ENCODE results near the gene ABLIM2.

ABLIM2 gene

DNA sequence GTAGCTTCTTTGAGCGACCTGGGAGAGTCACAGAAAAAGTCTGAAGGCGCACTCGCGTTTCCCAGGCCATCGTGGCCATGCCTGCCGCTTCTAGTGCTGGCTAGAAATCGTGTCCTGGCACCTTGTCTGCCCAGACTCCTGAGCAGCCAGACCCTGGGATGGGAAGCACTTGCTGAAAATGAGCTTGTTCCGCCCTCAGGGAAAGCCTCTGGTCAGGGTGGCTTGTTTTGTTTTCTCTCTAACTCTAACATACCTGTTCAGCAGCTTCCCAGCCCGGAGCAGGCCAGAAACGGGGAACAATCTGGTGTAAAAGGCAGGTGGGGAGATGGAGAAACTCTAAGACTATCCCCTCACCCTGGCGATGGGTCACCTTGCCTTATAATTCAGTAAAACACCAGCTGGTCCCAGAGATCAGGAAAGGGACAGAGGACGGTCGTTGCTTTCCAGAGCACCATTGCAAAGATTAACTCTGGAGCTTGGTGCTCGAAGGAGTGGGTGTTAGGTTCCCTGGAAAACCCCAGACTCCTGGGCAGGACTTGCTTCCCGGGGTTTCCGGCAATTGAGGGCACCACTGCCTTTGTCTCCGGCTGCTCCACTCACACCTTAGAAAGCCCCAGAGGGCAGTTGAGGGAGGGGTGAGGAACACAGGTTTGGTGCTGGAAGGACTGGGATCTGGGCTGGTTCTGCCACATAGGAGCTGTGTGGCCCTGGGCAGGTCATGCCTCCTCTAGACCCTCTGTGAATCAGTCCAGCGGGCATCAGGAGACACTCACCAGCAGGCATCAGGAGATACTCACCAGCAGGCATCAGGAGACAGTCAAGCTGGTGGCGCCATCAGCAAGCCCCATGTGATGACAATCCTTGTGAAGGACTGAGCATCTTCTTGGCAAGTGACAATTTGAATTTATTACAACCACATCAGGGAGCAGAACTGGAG is 36.0 kb upstream of the ABLIM2 start:
- DNase-seq (ENCODE audit: low read depth in 1 of 2, low spot score in 1 of 2): no peak

DNA sequence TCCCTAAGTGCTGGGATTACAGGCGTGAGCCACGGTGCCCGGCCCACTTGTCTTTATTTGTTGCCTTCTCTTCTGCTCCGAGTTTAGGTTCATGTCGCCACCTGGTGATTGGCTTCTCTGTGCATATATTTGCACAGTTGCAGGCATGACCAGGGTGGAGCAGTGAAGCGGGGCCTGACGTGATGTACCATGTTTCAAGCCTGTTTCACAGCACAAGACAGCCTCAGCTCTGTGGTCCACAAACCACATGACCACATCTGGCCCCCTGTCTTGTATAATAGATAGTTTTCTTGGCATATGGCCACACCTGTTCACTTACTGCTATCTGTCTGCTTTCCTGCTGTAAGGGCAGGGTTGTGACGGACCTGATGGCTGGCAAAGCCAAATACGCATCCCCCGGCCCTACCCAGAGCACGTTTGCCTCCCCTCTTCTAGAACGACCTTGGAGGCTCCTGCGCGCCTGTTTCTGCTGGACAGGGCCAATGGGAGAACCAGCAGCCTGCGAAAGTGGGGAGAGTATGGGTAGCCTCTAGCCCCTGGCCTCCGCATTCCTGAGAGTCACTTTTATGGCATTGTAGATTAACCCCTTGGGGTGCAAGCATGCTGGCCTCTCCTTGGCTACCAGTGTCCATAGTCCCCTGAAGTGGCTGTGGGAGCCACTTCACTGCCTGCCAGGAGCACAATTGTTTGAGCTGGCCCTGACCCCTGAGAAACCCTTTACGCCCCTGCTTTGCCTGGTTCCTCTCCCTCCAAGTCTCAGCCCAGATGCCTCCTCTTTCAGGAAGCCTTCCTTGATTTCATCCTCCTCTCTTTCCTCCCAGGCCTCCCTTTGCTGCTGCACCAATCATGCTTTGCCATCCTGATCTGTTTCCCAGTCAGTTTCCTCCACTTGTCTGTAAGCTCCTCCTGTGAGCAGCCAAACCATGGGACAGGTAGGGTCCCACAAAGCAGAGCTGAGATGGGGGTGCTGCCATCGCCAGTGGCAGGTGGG is 34.4 kb upstream of the ABLIM2 start:
- no peak for DNase-seq (ENCODE audit: low read depth in 1 of 2, low spot score in 1 of 2)

DNA sequence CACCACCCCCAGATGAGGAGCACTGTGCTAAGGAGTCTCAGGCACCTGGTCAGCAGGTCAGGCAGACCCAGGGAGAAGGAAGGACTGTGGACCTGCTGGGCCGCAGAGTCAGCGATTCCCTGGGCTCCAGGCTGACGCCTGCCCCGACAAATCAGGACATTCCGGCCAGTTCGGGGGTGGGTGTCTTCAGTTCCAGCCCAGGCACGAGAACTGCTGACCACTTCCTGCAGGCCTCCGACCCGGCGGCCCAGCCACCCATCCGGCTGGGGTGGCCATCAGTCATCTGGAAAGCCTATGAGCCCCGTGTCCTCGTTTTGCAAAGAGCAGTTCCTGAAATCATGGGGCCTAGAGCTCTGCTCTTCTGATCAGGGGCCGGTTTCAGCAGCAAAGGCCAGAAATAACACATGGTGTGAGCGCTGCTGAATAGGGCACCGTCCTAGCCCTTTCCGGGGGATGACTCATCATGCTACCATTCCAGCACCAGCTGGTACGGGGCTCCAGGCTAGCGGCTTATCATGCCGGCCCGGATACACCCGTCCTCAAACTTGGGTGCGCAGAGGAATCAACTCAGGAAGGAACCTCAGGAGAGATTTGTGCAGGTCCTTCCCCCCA is 32.6 kb upstream of the ABLIM2 start:
- DNase-seq (ENCODE audit: low read depth in 1 of 2, low spot score in 1 of 2): no peak

DNA sequence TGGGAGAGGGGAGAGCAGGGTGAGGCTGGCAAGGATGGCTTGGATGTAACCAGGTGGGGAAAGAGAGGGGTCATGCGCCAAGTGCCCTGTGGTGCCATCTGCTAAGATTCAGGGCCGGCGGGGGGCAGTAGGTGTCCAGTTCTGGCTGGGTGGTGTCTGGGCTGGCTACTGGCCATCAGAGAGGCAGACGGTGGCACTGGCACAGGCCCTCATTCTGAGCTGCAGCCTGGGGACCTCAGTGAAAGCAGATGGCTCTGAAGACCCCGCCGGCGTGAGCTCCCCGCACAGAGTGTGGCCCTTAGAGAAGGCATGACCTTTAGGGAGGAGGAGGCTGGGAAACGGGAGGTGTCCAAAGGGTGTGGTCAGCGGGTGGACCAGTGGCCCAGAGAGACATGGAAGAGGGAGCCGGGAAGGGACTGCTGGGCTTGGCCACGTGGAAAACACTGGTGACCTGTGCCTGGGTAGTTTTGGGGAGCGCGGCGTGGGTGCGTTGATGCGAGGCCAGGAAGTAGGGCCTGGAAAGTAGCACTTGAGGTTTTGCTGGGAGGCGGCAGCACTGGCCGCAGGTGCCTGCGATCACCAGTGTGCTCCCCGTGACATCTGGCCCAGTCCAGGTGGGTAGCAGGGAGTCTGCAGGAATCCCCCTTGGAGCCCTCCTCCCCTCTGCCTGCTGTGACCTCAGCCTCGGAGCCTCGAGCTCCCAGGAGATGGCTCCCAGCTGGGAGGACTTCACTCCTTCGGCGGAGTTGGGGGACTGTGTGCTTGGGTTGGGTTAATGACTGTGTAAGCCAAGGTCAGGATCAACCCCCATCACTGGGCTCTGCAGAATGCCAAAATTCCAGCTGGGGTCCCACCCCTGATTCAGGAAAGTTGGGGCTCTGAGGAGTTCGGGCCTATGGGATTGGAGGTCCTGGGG is 31.2 kb upstream of the ABLIM2 start:
- DNase-seq (ENCODE audit: low read depth in 1 of 2, low spot score in 1 of 2): no peak

DNA sequence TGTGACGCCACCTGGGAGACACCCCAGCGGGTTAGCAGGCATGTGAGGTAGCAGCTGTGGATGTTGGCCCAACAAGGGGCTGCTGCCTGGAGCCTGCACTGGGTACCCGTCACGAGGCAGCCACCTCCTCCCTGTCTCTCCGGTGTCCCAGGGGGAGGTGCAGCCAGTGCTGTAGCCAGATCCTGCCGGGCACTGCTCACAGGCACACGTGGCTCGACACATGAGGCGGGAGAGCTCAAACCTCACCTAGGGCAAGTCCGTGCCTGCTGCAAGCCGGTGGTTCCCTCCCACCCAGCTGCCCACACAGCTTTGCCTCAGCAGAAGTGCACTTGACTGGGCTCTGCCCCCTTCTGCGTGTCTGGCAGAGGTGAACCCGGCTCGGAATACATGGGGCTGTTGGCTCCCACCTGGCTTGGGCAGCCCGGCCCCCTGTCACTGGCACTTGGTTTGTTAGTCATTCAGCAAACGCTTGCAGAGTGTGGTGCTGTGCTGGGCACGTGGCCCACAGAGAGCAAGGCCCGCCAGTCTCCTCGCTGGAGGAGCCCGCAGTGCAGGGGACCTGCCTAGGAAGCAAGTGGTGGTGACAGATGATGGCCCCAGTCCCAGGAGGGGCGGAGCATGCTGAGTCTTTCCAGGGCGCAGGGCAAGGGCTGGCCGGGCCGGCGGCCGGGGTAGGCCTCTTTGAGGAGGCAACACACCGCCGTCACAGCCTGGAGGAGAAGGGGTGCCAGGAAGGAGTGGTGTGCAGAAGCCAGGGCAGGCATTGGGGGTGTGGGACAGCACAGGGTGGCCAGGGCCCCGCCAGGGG is 30.3 kb upstream of the ABLIM2 start:
- DNase-seq (ENCODE audit: low read depth in 1 of 2, low spot score in 1 of 2): no peak

DNA sequence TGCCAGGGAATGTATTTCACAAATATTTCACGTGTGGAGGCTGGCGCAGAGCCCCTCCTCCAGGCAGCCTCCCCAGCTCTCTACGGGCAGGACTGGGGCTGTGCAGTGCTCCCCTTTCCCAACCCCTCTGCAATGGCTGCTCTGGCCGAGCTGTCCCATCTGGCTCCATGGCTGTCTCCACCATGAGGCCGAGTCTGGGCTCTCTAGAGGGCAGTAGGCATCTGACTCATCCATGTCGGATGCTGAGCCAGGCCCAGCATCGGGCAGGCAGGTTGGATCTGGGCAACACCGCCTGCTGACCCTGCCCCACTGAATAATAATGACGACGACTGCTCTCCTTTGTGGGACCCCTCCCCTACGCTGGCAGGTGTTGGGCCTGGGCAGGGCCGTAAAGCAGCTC is 29.5 kb upstream of the ABLIM2 start:
- DNase-seq (ENCODE audit: low read depth in 1 of 2, low spot score in 1 of 2): no peak

DNA sequence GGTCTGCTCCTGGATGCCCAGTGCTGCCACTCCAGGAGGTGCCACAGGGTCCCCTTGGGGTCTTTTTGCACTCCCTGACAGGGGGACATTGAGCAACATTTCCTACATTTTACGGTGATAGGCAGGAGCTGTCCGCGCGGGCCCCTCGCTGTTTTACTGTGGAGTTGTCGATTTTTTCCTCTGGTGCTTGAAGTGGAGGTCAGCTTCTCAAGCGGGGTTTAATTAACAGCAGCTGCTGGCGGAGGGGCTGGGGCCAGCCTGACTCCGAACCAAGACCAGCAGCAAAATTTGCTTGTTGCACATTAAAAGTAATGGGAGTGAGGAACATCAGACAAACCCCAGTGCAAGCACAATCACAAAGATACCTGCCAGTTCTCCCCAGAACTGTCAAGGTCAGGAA is 27.3 kb upstream of the ABLIM2 start:
- DNase-seq (ENCODE audit: low read depth in 1 of 2, low spot score in 1 of 2): no peak

DNA sequence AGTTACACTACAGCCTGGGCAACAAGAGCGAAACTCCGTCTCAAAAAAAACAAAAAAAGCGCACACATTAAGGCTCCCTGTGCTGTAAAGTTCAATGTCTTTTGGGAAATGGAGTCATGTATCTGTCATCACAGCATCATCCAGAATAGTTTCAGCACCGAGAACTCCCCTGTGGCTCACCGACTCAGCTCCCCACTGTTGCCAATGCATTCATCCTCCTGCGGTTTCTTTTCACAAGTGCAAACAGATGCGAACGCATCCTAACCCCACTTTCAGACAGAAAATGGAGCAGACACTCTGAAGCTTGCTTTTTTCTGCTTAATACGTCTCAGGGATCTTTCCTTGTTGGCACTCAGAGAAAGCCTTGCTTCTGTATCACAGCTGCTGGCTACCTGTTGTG is 26.7 kb upstream of the ABLIM2 start:
- no peak for DNase-seq (ENCODE audit: low read depth in 1 of 2, low spot score in 1 of 2)

DNA sequence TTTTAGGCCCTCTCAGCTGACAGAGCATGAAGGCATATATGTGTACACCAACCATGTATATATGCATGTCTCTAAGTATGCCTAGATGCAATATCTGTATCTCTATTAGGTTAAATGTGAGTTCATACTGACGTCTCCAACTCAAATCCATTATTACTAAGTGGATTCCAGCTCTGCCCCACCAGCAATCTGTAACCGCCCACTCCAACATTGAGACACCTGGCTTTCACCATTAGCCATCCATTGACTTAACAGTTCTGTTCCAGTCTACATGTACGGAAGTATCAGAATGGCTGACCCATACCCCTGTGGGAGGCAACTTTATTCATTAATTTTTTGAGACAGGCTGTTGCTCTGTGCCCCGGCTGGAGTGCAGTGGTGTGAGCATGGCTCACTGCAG is 25.4 kb upstream of the ABLIM2 start:
- no peak for DNase-seq (ENCODE audit: low read depth in 1 of 2, low spot score in 1 of 2)

DNA sequence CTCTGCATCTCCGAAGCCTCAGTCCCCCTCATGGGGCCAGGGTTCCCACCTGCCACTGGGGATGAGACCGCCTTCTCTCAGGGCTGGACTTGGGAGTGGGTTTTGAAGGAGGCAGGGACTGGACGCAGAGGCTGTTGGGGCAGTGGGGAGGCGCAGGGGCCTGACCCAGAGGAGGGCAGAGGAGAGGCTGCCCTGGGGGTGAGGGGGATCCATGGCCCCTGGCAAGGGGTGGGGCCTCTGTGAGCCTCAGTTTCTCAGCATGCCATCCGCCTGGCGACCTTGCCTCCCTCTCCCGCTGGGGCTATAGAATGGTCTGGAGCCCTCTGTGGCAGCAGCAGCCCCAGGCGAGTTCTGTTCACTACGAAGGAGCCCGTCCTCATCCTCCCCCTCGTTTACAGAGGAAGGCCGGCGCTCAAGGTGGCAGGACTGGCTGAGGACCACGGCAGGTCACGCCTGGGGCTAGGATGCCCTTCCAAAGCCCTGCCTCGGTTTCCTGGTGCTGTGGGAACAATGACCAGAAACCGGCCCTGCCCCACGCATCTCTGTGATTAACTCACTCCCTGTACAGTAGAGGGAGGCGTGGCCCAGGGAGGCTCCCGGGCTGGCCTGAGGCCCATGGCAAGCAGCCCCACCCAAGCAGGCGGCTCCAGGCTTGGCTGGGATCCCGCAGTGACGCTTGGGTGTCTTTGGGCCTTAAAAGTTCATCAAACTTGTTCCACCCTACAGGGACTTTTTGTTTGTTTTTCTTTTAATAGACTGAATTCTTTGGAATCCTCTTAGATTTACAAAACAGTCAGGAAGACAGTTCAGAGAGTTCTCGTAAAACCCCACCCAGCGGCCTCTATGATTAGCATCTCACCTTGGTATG is 24.5 kb upstream of the ABLIM2 start:
- no peak for DNase-seq (ENCODE audit: low read depth in 1 of 2, low spot score in 1 of 2)

DNA sequence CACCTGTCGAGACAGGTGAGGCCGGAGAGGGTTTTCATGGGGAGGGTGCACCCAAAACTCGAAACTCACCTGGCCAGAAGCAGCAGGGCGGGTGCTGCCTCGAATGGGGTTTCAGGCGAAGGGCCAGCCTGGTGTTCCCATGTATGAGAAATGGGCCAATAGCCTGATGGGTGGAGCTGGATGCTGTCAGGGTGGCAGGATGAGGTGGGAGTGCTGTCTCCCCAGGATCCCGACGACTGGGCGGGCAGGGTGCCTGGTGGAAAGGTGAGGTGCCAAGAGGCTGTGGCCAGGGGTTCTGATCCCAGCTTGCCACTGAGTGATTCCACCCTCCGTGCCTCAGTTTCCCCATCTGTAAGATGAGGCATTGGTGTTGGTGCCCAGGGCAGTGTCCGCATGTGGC is 23.7 kb upstream of the ABLIM2 start:
- DNase-seq (ENCODE audit: low read depth in 1 of 2, low spot score in 1 of 2): no peak

DNA sequence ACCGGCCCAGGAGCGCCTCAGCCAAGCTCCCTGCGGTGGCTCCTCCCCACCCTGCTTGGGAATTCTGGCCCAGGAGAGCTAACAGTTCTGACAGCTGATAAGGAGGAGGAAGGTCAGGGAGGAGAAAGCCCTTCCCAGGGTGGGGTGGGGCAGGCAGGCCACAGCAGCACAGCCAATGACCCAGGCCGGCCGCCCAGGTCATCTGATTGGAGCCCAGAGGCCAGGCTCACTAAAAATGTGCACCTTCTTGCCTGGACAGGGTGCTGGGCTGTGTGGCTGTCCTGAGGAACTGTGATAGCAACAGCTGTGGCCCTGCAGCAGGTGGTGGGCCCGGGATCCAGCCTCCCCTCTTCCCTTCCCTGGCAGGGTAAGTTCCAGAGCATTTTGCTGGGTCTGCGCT is 23.2 kb upstream of the ABLIM2 start:
- no peak for DNase-seq (ENCODE audit: low read depth in 1 of 2, low spot score in 1 of 2)

DNA sequence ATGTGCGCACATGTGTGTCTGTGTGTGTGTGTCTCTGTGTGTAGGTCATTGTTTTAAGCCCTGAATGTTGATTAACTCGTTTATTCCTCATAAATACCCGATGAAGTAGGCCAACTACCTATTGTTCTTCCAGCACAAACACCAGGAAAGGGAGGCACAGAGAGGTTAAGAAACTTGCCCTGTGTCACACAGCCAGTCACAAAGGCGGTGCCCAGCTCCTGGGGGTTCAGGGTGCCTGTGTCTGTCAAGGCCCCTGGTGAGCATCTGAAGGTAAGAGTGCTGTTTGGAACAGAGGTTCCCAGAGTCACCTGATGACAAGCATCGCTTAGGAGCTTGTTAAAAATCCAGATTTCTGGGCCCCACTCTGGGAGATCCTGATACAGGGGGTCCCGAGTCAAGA is 22.5 kb upstream of the ABLIM2 start:
- DNase-seq (ENCODE audit: low read depth in 1 of 2, low spot score in 1 of 2): no peak

DNA sequence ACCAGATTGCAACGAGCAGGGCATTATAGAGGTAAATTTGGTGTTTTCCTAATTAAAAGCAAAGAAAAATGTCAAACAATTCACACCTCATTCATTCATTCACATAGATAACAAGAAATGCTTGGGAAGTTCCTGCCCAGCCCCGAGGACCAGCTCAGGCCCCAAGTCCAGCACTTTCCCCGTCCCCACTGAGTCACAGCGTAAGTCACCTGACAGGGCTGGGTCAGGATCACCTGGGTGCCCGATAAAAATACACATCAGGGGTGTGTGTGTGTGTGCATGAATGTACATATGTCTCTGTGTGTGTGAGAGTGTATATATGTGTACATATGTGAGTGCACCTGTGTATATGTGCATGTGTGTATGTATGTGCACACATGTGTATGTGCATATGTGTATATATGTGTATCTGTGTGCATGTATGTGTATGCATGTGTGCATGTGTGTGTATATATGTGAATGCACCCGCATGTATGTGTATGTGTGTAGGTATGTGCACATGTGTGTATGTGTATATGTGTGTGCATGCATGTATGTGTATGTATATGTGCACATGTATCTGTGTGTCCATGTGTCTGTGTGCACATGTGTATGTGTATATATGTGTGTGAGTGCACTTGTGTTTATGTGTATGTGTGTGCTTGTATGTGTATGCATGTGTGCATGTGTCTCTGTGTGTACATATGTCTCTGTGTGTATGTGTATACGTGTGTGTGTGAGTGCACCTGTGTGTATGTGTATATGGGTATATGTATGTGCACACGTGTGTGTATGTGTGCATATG is 21.9 kb upstream of the ABLIM2 start:
- DNase-seq (ENCODE audit: low read depth in 1 of 2, low spot score in 1 of 2): no peak

DNA sequence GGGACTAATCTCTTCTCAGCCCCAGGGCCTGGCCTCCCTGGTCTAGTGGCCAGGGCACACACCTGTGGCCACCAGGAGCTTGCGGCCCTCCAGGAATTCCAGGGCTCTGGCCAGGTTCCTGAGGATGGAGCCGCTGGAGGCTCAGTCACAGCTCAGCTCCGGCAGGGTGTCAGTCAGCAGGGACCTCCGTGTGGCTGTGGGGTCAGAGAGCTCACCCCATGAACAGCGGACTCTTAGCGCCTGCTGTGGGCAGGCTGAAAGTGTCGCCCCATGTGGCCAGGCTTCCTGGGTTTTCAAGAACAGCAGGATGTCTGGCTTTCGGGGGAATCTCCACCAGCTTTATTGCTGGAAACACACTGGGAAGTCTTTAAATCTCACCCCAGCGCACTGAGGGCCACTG is 21.2 kb upstream of the ABLIM2 start:
- DNase-seq (ENCODE audit: low read depth in 1 of 2, low spot score in 1 of 2): no peak

DNA sequence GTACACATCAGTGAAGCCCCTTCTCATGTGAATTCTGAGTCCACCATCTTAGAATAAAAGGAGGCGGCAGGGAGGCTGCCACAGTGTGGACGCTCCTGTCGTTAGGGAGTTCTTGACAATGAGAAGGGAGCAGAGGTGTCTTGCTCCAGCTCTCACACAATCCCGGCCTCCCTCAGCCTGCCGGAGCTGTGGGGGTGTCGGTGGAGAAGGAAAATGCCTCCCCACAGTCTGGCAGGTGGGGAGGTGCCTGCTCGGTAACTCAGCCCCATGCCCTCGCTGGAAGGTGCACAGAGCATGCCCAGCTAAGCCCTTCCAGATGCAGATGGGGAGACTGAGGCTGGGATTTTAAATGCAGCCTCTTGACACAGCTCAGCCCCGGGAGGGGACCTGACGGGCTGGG is 20.5 kb upstream of the ABLIM2 start:
- no peak for DNase-seq (ENCODE audit: low read depth in 1 of 2, low spot score in 1 of 2)

DNA sequence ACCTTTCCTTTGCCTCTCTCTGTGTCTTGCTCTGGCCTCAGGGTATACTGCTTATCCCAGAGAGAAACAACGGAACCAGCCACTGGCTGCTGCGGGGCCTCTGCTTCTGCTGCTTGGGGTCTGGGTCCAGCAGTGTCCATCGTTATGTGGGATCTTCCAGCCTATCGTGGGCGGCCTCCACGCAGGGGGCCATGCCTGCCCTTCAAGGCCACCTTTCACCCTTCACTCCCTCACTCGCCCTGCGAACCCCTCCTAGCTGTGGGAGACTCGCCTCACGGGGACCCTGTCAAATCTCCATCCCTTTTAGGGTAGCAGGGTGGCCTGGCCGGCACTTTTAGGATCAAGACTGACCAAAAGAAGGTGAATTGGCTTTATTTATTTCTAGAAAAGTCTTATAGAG is 19.3 kb upstream of the ABLIM2 start:
- no peak for DNase-seq (ENCODE audit: low read depth in 1 of 2, low spot score in 1 of 2)

DNA sequence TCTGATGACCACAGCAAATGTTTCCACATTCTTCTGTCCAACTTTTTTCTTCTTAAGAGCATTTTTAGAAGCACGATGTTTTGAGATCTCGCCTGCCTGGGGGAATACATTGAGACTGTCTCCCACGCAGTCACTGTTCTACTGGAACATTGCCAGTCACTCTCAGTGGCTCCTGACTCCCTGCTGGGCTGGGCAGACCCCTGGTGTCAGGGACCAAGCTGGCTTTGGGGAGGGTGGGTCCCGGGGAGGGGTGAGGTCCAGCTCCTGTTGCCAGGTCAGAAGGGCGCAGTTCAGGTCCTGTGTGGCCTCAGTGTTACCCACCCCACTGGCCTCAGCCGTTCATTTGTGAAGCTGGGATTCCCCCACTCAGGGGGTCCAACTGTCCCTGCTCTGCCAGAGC is 18.9 kb upstream of the ABLIM2 start:
- DNase-seq (ENCODE audit: low read depth in 1 of 2, low spot score in 1 of 2): no peak

All from stimulated activated CD4-positive, alpha-beta T cell treated with anti-CD3 and anti-CD28 coated beads, Interleukin-15, amount 100 ng/mL, for 1 hour (primary cell).